HG03354 (cell line): ENCODE measurements around the gene POLR3K.

ENCODE experiments used
- ATAC-seq: cut with Tn5 transposase; IDR thresholded peaks from one replicate; pipeline ENCODE4 v1.9.1; 2021; ENCODE audit warnings: mild to moderate bottlenecking; ENCODE audit not compliant: unreplicated experiment, poor library complexity, severe bottlenecking

The POLR3K gene

DNA sequence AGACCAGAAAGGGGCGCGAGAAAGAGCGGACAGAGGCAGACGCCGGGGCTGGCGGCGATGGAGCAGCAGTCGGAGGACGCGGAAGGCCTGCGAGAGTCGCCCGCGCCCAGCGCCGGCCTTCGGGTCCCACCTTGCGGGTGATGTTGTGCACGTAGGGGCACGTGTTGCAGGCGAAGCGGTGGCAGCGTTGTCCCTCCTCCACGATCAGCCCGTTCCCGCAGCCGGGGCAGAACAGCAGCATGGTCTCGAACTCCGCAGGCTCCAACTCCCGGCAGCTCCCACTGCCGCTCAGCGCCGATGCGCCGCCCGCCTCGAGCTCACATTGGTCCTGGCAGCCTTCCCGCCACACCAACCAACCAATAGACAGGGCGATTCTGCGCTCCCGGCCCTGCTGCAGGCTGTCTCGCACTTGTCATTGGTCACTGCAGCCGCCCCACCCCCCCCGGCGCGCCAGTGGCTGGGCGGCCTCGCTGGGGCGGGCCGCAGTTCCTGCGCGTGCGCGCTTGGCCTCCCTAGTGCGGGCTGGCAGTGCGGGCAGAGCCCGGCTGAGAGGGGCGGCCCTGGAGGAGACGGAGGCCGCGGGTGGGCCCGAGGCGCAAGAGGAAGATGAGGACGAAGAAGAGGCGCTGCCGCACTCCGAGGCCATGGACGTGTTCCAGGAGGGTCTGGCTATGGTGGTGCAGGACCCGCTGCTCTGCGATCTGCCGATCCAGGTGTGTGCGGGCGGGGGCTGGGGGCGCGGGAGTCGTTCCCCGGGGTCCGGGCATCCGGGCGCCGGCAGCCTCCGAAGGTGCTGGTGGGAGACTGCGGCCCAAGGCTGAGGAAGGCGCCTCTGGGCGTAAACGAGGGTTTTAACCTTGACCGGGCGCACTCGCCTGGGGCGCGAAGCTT lies at the start of gene POLR3K, which contains the start of gene SNRNP25:
Gene POLR3K (minus strand): TSS at position 263 of the 891 bp plus-strand sequence. CDS start 22 bp downstream, at position 241.
Gene SNRNP25 (plus strand): TSS at position 483 of the 891 bp plus-strand sequence. CDS start 189 bp downstream, at position 672.
- peak; percentile 95 for ATAC-seq

DNA sequence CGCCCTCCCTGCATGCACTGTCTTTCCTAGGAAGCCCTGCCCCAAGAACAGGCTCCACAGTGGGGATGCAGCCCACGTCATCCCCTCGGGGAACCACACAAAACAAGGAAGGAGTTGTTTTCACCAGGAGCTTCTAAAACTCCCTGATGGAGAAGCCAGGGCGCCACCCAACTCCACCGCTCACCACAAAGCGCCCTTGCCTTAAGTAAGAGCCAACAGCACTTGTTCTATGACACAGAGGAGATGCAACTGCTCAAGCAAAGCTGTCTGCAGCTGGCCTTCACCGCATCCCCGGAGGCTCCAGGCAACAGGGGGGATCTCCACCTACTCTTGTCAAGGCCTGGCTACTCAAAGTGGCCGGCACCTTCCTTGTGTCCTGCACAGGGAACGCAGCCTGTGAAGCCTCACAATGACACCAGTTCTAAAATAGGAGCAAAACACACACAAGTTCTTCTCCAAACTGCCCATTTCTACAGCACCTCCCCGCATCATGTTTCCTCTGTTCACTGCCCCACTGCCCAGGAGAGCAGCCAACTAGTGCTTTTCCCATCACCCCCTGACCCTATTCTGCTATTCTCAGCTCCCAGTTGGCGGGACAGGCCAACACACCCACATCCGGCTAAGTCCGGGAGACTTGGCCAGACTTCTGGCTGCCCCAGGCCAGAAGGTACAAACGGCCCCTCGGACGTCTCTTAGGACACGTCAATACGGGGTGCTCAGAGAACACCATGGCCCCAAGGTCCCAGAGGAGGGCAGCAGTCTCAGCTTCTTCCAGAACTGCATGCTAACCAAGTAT lies 48.9 kb upstream of the POLR3K start:
- ATAC-seq = no peak

DNA sequence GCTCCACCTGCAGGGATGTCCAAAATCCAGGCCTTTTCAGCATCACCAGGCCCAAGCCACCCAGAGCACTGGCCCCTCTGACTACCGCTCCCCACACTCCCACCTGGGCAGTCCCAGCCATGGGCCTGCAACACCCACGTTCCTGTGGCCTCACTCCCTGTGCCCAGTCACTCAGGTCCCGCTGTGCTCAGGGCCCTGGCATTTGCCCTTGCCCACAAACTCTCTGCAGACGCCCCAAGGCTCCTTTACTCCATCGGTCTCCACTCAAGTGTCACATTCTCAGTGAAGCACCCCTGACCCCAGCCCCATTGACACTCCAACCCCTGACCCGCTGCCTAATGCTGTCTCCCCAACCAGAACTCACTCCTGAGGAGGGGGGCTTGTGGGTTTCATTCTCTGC lies 48.2 kb upstream of the POLR3K start:
- ATAC-seq = no peak

DNA sequence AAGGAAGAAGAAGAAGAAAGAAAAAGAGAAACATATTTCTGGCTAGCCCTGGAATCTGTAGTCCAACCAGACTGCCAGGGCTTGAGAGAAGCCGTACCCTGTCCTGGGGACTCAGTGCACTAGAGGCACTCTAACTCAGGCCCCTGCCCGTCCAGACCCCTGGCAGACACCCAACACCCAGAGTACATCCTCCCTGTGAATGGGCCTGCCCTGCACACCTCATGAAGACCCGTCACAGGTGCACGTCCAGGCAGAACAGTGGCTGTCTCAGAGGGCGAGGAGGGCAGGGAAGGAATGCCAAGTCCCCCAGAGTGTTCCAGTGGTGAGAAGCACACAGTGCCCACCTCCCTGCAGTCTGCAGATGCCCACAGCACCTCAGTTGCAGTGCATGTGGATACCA lies 47.6 kb upstream of the POLR3K start:
- no peak for ATAC-seq

DNA sequence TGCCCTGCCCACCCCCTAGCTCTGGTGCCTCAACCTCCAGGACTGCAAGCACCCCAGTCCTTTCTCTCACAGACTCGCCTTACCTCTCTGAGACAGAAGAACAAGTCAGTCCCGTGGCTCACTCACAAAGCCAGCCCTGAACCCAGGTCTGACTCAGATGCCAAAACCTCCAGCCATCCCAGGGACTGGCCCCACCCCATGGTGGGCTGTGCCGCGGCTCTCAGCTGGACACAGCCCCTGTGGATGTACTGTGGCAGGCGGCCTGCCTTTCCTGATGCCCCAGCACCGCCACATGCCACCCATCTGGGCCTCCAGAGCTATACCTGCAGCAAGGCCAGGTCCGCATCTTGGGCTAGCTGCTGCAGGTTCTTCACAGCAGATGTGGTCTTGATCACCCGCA lies 44.4 kb upstream of the POLR3K start:
- ATAC-seq = no peak

DNA sequence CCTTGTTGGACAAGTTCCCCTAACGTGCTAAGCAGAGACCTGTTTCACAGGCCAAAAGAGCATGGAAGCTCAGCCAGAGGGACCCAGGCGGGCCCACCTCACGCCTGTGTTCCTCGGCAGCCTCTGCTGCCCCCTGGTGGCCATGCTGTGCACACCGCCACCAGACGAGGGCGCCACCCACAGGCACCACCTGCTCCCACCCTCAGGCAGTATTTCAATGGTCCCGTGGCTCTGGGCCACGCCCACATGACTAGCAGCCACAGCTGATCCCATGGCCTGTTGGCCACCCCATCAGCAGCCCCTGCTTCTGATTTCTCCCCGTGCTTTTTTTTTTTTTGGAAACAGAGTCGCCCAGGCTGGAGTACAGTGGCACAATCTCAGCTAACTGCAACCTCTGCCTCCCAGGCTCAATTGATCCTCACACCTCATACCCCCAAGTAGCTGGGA lies 43.5 kb upstream of the POLR3K start:
- ATAC-seq = peak; percentile 79

DNA sequence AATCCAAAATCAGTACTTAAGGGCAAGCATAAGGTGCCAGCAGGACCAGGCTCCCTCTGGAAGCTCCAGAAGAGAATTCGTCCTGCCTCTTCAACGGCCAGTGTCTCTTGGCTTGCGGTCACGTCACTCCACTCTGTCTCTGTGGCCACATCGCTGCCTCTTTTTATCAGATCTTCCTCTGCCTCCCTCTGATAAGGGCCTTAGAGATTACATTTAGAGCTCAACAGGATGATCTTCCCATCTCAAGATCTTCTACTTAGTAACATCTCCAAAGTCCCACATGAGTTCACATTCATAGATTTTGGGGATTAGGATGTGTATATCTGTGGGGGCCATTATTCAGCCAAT lies 41.5 kb upstream of the POLR3K start:
- no peak for ATAC-seq

DNA sequence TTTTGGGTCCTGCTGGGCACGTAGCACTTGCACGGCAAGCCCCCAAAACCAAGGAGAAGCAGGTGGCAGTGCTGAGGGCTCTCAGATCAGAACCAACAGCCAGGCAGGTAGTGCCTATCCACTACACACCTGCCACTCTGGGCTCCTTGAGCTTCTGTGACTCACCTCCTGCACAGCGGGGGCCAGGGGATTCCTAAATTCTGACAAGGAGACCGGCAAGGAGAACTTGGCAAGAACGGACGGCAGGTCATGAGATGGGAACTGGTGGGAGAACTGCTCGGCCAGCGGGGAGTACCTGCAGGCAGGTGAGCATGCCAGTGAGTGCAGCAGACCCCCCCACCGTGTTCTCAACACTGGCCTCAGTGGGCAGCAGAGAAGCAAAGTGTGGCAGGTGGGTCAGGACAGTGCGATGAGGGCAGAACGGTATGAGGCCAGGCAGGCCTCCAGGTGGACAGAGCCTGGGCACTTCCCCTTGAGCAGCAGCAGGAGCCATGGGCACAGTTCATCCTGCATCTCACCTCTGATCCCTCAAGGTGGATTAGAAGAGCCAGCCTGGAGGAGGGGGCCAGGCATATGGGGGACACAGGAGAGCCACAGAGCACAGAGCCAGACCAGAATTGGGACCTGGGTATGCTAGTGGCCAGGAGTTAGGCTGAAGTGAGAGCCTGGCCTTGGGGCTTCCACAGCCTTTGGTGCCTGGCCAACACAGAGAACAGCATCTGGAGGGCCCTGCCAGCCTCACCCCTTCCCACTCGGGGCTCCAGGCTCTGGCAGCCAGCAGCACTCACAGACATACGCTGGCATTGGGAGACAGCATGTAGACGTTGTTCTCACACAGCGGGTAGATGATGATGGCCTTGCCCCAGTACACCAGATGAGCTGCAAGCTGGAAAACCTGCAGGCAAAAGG lies 39.3 kb upstream of the POLR3K start:
- no peak for ATAC-seq

DNA sequence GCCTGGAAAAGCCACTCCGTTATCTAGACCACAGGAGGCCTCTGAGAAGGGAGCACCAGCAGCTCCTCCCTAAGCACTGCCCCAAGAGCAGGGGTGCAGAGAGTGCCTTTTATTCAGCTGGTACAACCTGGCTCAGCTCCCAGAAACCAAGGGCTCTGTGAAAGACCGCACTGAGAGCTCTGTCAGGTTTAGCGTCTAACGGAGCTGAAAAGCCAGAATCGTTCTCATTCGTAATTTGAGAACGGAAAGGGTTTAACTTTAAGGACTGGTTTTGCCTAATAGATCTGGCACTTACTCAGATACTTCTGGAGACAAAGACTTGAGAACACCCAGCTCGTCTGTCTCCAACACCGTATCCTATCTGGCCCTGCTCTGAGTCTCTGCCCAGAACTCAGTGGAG lies 38.1 kb upstream of the POLR3K start:
- no peak for ATAC-seq

DNA sequence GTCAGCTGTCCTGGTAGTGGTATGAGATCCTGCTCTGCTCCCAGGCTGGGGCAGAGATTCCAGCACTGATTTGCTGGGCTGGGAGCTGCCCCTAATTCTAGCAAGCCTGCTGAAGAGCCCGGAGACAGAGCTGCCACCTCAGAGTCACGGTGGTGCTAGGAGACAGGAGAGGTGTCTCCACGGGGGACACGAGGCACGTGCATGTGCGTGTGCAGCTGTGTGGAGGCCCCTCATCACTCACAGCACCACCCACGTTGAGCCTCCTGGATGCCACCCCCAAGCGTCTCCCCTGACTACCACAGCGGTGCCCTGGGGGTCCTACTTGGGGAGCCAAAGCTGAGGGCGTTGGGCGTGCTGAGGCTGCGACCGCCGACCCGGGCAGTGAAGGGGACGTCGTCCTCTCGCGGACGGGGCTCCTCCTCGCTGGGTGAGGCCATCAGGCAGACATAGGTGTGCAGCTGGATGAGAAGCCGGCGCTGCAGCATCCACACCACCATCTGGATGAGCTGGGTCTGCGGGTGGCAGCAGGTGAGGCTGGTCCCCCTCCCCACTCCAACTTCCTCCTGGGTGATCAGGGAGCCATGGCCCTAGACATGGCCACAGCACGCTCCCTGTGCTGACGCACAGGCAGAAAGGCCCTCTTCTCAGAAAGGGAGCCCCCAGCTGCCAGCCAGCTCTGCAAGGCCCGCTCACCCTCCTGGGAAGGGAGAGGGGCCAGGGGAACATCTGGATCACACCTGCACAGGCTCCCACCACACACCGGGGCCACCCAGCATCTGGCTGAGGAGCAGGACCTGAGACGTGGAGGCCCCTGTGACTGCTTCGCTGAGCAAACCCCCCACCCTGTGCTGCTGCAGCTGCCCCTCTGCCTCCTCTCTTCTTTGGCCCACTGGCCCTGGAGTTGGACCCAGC lies 36.2 kb upstream of the POLR3K start:
- ATAC-seq = no peak

DNA sequence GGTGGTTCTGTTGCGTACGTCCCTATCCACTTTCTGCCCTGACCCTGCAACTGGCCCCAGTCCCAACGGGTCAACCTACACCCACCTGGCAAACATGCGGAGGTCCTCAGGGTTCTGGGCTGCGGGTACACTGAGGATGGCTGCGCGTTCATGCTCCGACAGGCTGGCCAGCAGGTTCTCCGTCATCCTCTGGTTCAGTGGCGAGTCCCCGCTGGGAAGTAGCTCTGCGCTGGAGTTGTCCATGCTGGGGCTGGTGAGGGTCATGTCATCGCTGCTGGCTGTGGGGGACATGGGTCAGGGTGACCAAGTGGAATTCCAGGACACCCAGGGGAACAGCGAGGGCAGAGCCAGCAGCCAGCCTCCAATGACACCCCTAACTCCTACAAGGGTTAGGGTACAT lies 35.2 kb upstream of the POLR3K start:
- no peak for ATAC-seq

DNA sequence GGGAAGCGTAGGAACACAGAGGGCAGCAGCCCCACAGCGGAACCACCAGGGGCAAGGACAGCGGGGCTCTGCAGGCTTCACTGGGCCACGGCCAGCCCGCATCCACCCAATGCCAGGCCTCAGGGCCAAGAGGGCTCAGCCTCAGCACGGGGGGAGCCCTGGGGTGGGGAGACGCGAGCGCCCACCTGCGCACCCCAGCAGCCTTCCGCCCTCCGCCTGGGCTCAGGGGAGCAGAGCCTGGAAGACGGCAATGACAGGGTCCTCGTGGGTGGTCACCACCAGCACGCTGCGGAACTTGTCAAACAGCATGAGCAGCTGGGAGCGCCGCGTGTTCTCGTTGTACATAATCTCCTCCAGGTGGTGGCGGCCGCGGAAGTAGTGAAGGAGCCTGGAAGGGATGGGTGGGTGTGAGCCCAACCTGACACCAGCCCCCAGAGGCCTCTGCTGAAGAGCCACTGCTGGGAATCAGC lies 33.1 kb upstream of the POLR3K start:
- no peak for ATAC-seq

DNA sequence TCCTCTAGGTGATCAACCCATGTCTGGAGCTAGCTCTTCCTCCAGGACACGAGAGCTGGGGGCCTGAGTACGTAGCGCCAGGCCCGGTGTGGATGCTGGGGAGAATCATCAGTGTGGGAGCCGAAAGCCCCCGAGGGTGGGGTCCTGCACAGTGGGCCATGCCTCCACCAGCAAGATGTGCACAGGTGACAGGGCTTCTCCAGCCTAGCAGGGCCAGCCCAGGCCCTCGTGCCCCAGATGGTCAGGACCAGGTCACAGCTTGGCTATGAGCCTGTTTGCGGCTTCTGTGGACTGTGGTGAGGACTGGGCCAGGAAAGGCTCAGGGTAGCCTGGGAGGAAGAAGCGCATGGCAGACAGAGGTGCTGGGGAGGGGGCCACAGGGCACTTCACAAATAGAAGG lies 32.5 kb upstream of the POLR3K start:
- ATAC-seq = no peak

DNA sequence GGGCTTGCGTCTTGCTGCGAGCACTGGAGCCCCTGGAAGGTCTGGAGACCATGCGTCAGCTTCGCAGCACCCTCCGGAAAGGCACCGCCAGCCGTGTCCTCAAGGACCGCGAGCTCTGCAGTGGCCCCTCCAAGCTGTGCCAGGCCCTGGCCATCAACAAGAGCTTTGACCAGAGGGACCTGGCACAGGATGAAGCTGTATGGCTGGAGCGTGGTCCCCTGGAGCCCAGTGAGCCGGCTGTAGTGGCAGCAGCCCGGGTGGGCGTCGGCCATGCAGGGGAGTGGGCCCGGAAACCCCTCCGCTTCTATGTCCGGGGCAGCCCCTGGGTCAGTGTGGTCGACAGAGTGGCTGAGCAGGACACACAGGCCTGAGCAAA lies 32.0 kb upstream of the POLR3K start:
- no peak for ATAC-seq

DNA sequence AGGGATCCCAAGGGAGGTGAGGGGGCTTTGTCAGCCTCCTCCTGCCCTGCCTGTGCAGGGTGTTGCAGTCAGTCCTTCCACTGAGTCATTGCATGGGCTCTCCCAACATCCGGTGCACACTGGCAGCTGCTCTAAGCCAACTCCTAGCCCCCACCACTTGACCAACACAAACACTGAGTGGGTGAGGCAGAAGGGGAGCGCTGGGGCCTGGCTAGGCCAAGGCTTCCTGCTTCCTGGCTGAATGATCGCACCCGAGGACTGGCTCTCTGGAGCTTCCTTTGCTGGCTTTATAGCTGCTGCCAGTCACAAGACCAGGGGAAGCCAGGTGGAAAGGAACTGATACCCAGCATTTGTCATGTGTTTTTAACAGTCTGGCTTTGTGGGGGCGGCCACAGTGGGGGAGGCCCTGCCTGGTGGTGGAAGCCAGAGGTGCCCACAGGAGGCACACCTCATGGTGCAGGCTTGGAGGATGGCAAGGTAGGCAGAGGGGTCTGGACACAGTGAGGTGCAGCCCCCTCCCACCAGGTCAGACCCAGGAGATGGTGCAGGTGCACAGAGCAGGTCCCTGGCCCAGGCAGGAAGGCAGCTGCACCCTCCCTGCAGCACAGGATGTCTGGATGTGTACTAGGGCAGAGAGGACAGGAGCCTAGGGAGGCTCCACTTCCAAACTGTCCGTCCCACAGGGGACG lies 31.5 kb upstream of the POLR3K start:
- ATAC-seq = peak; percentile 74

DNA sequence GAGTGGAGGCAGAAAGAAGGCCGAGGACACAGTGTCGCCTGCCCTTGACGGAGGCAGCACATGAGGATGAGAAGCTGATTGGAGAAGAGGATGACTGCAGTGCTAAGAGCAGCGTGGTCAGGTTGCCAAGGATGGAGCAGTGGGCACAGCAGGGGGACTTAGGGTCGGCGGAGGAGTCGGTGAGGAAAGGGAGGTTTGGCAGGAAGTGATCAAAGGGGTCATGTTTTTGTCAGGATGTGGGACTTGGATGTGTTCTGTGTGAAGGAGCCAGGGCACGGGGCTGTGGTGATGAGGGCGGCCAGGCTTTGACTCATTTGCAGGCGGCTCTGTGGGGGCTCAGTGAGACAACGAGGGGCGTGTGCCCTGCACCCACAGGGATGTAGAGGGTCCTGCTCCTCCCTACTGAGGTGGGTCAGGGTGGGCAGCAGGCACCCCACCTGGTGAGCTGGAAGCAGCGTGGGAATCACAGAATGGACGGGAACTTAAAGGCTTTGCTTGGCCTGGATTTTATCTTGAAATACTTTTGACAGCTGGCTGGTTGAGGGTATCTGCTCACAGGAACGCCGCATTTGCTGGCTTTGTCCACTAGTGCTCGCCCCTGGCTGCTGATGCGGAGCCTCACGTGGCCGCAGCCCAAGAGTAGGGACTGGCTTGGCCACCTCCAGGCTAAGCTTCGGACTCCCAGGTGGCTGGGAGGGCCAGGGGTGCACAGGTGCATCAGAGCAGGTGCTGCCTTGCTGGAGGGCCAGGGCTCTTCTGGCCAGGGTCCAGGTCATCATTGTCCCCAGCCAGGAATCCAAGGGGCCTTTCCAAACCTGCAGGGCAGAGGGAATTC lies 30.6 kb upstream of the POLR3K start:
- ATAC-seq = no peak

DNA sequence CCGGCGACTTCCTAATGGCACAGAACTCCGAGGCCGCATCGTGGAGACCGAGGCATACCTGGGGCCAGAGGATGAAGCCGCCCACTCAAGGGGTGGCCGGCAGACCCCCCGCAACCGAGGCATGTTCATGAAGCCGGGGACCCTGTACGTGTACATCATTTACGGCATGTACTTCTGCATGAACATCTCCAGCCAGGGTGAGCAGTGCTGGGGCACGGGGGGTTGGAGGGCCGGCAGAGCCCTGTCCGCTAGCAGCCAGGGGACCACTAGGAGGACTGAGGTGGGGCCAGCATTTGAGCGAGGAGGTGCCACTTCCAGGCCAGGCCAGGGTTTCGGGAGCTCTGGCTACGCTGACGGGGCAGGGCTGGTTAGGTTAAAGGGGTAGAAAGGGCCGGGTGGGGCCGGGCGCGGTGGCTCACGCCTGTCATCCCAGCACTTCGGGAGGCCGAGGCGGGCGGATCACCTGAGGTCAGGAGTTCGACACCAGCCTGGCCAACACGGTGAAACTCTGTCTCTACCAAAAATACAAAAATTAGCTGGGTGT lies 29.7 kb upstream of the POLR3K start:
- ATAC-seq = no peak
